ENCODE data around the gene SLC13A5. TPM values are rescaled to one million over a fixed set of nuclear protein-coding genes. Genes with fewer than 3 reads are reported as not detected.

SLC13A5 gene
- total RNA-seq, 1 donor from 2014 or later, result not detected

DNA sequence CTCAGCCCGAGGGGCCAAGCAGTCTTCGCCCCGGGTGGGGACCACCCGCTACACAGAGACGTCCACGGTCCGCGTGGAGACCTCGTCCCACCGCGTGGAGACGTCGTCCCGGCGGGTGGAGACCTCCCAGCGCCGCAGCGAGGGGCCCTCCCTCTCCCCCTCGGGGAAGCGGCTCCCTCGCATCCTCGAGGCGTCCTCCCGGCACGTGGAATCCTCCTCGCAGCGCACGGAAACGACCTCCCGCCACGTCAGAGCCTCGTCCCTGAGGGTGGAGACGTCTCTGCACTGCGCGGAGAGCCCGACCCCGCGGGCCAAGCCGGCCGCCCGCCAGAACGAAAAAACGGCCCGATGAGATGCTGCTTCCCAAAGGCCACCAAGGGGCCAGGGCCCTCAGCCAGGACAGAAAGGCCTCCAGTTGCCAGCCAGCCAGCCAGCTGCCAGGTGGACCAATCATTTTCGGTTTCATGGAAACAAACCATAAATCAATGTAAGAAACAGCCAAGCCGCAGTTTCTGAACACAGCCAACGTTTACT, 61.2 kb downstream of the SLC13A5 start:
- DNase-seq, result peak; percentile 64
- intact Hi-C loops (cut with DNase I), result no loop called here
- ATAC-seq (ENCODE audit: poor library complexity), result peak; percentile 23

DNA sequence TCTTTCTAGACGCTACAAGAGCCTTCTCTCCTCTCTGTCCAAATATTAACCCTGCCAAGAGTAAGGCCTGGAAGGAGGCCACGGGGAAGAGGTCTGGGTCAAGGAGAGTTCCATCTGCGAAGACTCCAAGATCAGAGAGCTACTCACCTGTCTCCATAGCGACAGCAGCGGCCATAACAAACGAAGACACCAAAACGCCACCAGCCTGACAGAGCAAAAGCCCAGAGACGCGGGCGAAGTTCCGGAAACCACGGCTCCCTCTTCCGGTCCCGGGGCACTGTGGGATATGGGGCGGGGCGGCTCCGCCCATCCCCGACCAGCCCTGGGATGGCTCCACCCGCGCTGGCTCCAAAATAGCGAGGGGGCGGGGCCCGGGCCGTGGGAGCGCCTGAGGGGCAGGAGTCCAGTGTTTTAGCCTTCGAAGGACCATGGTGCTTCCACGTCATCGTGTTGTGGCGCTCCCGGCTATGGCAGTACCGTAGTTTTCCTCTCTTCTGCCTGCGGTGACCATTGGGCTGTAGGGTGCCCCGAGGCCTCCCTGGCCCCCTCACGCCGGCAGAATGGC, 61.7 kb downstream of the SLC13A5 start, which contains the start of the genes C17orf100 and MED31:
C17orf100 (plus strand) TSS at position 409 of the 565 bp plus-strand sequence; CDS start at position 561, 152 bp downstream.
MED31 (minus strand) TSS at position 252 of the 565 bp plus-strand sequence; CDS start at position 175, 77 bp downstream.
- DNase-seq, result peak; percentile 97
- ATAC-seq (ENCODE audit: poor library complexity), result peak; percentile 99
- intact Hi-C loops (cut with DNase I), result no loop called here

DNA sequence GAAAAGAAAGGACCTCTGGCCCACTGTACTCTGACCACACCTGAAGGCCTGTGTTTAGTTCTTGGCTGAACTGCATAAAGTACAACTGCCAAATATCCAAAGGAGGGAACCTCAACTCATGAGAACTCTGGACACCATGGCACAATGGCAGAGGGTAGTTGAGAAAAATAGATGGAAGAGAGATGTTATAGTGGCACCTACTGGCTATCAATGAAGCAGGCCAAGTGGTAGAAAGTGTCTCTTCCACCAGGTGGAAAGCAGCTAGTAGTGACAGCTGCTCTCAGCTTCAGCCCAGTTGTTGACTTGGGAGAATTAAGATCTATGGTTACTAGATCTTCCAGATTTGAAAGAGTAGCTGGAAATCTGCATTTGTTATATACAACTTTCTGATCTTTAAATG, 65.0 kb downstream of the SLC13A5 start:
- ATAC-seq (ENCODE audit: poor library complexity) (no peak), DNase-seq (no peak)
- intact Hi-C loops (cut with DNase I), result no loop called here

- ATAC-seq (ENCODE audit: poor library complexity) (no peak), DNase-seq (no peak)
- intact Hi-C loops (cut with DNase I), result no loop called here
Observed at GRCh38 chr17:6643451-6644125, 69.6 kb downstream of the SLC13A5 start.

DNA sequence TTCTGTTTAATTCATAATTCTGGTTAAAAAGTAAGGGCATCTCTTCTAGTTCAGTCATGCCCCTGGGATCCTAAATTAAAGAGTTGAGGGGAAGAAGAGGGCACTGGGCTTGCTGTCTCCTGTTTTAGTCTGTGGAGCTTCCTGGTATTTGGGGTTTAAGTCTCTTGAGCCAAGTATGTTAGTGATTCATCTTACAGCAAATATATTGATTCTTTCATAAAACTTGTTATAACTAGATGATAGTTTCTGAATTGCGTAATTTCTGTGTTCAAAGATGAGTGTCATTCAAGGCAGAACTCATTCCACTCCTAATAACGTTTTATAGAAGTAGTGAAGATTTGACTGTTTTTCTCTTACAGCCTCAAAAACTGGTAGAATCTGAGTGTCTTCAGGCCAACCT, 70.6 kb downstream of the SLC13A5 start:
- intact Hi-C loops (cut with DNase I), result no loop called here
- DNase-seq, result no peak
- ATAC-seq (ENCODE audit: poor library complexity), result no peak

DNA sequence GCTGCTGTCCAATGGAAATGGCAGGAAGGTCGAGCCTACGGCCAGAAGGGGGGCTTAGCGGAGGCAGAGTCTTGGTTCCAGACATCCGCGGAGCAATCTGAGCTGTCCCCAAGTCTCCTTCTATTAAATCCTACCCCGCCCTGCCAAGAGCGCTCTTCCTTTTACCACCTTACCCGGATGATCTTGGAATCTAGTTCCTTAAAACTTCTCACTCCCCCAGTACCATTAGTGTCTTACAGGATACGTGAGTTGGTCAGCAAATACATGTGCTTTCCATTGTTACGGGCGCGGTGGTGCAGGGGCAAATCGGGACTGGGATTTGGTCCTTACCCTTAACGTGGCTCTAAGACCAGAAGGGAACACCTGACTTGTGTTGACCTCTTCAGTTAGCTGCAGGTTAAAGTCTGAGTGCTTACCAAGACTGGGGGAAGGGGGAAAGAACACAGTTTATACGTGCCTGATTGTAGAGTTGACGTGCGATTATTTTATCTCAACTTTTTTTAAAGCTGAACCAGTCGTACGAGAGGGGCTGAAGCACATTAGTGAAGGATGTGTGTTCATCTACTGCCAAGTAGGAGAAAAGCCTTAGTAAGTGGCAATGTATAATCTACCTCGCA, 71.8 kb downstream of the SLC13A5 start:
- intact Hi-C loops (cut with DNase I), result no loop called here
- ATAC-seq (ENCODE audit: poor library complexity), result no peak

DNA sequence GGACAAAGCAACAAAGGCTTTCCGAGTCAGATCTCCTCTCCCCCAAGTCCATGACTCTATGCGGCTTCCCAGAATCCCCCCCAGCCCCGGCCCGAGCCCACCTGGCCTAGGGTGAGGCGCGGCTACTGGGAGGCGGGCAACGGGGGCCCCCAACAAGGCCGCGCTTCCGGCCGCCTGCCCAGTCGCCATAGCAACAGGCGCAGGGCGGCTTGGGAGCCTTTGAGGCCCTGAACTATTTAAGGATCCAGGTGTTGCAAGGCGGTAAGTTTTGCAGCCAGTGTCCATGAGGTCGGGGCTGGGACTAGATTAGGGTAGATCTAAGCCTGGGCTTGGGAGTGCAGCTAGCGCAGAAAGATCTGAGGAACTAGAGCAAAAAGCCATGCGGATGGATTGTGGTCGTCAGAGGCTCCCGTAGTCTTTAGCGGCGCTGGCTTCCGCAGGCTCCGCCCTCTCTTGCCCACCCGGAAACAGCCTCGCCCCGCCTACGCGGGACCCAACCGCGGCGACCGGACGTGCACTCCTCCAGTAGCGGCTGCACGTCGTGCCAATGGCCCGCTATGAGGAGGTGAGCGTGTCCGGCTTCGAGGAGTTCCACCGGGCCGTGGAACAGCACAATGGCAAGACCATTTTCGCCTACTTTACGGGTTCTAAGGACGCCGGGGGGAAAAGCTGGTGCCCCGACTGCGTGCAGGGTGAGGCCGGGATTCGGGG, 72.5 kb downstream of the SLC13A5 start, which contains the start of the genes KIAA0753 and TXNDC17:
KIAA0753 (minus strand) TSS at position 176 of the 711 bp plus-strand sequence. CDS start 5,608 bp downstream, outside the sequence.
TXNDC17 (plus strand) TSS at position 525 of the 711 bp plus-strand sequence; CDS start at position 548, 23 bp downstream.
- peak; percentile 98 for ATAC-seq (ENCODE audit: poor library complexity)
- intact Hi-C loops (cut with DNase I), result no loop called here
- peak; percentile 96 for DNase-seq

More for the DNA sequence above, 71.8 kb downstream of the SLC13A5 start:
- no peak for DNase-seq

DNA sequence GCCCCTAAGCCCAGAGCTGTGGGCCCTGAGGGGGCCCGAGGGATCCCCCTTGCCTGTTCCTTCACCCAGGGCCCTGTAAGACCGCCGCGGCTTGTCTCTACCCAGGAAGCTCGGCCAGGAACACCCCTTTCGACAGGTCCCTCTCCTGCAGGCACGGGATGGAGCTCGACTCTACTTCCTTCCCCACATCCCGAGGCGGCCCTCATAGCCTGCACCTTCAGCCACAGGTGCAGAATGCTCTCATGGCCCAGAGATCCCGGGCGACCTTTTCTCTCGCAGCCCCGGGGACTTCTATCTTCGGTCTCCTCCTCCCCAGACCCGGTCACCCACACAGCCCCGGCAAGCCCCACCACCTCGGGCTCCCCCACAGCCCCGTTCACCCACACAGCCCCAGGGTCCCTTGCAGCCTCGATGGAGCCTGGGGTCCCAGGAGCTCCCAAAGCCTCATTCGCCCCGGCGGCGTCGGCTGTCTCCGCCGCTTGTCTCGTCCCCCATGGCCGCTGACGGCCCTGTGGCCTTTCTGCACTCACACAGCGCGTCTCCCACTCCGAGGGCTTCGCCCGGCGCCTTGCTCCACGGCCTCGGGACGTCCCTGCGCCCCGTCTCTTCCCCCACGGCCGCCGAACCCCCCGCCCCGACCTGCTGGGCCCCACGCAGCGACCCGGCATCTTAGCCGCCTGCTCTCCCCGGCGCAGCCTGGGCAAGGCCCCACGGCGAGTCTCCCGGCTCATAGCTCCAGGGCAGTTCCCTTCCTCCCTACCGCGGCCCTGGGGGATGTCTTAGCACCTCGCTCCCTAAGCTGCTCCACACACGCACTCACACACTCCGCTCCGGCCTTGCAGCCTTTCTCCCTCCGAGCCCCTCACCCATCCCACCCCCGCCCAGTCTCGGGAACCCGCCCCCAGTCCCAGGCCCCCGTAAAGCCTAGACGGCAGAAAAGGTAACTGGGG, 73.3 kb downstream of the SLC13A5 start:
- peak; percentile 57 for DNase-seq
- peak; percentile 48 for ATAC-seq (ENCODE audit: poor library complexity)
- intact Hi-C loops (cut with DNase I), result no loop called here

DNA sequence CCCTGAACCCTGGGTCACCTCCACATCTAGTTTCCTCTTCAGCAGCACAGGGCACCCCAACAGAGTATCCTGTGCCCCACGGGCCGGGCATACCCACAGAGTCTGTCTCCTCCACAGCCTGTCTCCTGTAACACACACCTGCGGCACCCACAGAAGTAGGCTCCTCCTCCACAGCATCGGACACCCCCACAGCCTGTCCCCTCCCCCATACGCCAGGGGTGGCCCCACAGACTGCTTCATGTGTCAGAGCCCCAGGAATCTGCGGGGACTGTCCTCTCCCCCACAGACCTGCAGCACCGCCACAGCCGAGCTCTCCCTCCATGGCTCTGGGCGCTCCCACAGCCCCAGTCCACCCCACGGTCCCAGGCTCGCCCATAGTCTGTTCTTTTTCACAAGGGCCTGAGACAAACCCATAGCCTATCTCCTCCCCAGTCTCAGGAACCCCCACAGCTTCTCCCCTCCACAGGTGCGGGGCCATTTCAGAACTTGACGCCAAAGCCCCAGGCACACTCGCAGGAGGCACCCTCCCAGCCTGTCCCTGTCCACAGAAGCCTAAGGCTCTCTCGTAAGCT, 74.1 kb downstream of the SLC13A5 start:
- ATAC-seq (ENCODE audit: poor library complexity), result no peak
- intact Hi-C loops (cut with DNase I), result no loop called here
- no peak for DNase-seq

DNA sequence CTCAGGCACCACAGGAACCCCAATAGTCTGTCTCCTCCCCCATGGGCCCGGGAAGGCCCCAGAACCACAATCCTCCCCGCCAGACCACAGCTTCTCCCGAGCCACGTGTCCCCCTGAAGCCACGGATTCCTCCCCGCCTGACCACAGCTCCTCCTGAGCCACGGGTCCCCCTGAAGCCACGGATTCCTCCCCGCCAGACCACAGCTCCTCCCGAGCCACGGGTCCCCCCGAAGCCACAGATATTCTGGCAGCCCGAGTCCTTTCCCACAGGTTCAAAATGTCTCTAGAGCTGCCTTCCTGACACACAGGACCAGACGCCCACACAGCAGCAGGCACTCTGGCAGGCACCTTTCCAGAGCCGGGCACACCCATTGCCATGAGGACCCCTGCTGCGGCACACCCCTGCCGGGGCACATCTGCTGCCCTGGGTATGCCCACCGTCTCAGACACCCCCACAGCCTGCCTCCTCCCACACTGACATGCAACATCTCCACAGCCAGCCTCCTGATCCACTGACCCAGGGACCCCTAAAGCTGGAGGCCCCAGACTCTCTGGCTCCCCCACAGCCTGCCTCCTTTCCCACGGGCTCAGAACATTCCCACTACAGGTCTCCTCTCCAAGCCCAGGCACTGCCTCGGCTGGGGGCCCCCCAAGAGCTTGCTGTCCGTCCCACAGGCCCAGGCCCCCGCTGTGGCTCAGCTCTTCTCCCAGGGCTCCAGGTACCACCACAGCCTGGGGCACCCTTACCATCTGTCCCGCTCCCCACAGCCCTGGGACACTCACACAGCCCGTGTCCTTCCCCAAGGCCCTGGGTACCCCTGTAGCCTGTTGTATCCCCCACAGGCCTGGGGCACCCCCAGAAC, 74.9 kb downstream of the SLC13A5 start:
- ATAC-seq (ENCODE audit: poor library complexity) (no peak), DNase-seq (no peak)
- intact Hi-C loops (cut with DNase I), result no loop called here

GRCh38 chr17:6637458-6637840, 75.7 kb downstream of the SLC13A5 start:
- intact Hi-C loops (cut with DNase I), result no loop called here
- DNase-seq, result no peak
- ATAC-seq (ENCODE audit: poor library complexity), result no peak

- intact Hi-C loops (cut with DNase I), result no loop called here
- no peak for ATAC-seq (ENCODE audit: poor library complexity)
Observed at GRCh38 chr17:6636616-6637457, 76.3 kb downstream of the SLC13A5 start.

GRCh38 chr17:6636105-6636504, 77.1 kb downstream of the SLC13A5 start:
- no peak for DNase-seq
- intact Hi-C loops (cut with DNase I), result no loop called here

More at GRCh38 chr17:6636616-6637457, 76.3 kb downstream of the SLC13A5 start:
- DNase-seq, result no peak

More at GRCh38 chr17:6636105-6636504, 77.1 kb downstream of the SLC13A5 start:
- no peak for ATAC-seq (ENCODE audit: poor library complexity)

All from Right ventricle myocardium superior (tissue), 1 donor.